Muscle layer of colon (tissue), 2 donors: ENCODE measurements around the gene APOC4.

Experiments used
- H3K27ac ChIP-seq: one replicate; pipeline ENCODE4 v1.7.0; 2013; ENCODE audit warnings: low read depth, mild to moderate bottlenecking, low read length, moderate library complexity
- H3K27me3 ChIP-seq, 2 donors: one replicate each; pipeline ENCODE4 v1.7.0; 2013; ENCODE audit warnings: low read length in 2 of 2, mild to moderate bottlenecking in 2 of 2; ENCODE audit not compliant: insufficient read depth in 2 of 2, control insufficient read depth in 1 of 2
- H3K36me3 ChIP-seq: one replicate; pipeline ENCODE4 v1.7.0; 2013; ENCODE audit warnings: mild to moderate bottlenecking, low read length; ENCODE audit not compliant: insufficient read depth
- H3K4me1 ChIP-seq: one replicate; pipeline ENCODE4 v1.7.0; 2013; ENCODE audit warnings: mild to moderate bottlenecking, low read length; ENCODE audit not compliant: insufficient read depth
- H3K4me3 ChIP-seq, 2 donors: one replicate each; pipeline ENCODE4 v1.7.0; 2013; ENCODE audit warnings: low read length in 2 of 2, low read depth in 1 of 2, mild to moderate bottlenecking in 1 of 2, moderate library complexity in 1 of 2
- H3K9ac ChIP-seq: one replicate; pipeline ENCODE4 v1.7.0; 2013; ENCODE audit warnings: low read length
- H3K9me3 ChIP-seq: one replicate; pipeline ENCODE4 v1.7.0; 2013; ENCODE audit warnings: mild to moderate bottlenecking, low read length
- donor health status: abdominal sarcoma.
- donor health status: Adenocarcinoma of cecum.

The APOC4 gene, protein sequence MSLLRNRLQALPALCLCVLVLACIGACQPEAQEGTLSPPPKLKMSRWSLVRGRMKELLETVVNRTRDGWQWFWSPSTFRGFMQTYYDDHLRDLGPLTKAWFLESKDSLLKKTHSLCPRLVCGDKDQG

DNA sequence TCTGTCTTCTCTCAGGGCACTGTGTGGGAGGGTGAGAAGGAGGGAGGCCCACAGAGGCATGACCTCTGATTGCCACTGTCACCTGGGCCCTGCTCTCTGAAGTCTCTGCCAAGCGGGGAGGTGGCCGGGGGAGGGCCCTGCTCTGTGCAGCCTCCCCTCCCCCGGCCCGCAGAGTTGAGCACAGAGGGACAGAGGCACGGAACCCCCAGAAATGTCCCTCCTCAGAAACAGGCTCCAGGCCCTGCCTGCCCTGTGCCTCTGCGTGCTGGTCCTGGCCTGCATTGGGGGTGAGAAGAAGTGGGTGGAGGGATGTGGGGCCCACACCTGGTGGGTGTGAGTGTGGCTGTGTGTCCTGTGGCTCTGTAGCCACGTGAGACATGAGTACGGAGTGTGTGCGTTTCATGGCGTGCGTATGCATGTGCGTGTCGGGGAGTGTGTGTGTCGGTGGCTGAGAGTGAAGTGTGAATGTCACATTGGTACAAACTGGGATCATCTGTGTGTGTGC is at the start of gene APOC4:
Gene APOC4, plus strand, starts transcription at position 171 of the 505 bp plus-strand sequence. Its CDS starts 41 bp downstream, at position 212.
- Histone ChIP-seq H3K9me3 (no peaks in the 10 kb centered on the region), H3K27me3 (no peaks in the 10 kb centered on the region), H3K36me3 (no peaks in the 10 kb centered on the region), H3K9ac (no peak within 1 kb of the TSS), H3K4me1 (no peaks in the 10 kb centered on the region), H3K27ac (no peak within 1 kb of the TSS), H3K4me3 (no peak within 1 kb of the TSS)

DNA sequence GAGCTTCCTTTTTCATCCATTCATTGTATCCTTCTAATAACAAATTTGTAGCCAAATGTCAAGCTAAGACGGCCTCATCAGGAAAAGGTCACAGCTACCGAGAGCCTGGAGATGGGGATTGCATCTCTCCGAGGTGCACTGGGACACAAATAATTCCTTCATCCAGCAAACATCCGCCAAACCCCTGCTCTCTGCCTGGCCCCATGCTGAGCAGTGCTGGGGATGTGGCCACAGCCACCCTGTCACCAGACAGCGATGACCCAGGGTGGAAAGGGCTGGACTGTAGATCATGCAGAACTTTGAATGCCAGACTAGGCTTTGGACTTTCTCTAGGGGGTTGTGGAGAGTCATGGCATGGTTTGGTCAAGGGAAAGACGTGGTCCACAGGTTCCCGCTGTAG is 49.1 kb upstream of the APOC4 start:
- Histone ChIP-seq H3K4me1 (peaks cover 22% of the 10 kb centered on the region), H3K4me3 (no peak overlapping the region), H3K36me3 (peaks cover 47% of the 10 kb centered on the region), H3K9me3 (no peaks in the 10 kb centered on the region), H3K9ac (no peak overlapping the region), H3K27me3 (no peaks in the 10 kb centered on the region), H3K27ac (no peak overlapping the region)

DNA sequence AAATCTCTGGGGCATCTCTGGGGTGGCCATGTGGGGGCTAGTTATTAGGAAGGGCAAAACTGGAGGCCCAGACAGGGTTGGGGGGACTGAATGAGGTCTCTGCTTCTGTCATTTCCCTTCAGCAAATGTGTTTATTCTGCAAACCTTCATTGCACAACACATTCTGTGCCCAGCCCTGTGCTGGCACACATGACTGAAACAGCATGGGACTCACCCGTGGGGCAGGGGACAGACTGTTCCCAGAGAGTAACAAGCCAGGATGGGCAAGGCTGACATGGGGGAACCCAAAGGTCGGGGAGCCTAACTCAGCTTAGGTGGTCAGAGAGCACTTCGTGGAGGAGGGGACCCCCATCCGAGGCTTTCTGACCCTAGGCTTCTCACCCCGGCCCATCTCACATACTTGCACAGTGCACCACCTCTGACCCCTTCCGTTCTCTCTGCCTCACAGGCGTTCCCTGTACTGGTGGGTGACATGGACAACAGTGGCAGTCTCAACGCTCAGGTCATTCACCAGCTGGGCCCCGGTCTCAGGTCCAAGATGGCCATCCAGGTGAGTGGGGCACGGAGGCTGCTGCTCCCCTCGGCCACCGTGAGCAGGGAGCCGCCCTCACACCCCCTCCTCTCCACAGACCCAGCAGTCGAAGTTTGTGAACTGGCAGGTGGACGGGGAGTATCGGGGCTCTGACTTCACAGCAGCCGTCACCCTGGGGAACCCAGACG is 48.5 kb upstream of the APOC4 start:
- Histone ChIP-seq H3K36me3 (peaks cover 44% of the 10 kb centered on the region), H3K4me3 (no peak overlapping the region), H3K9ac (no peak overlapping the region), H3K9me3 (no peaks in the 10 kb centered on the region), H3K4me1 (peaks cover 22% of the 10 kb centered on the region), H3K27me3 (no peaks in the 10 kb centered on the region), H3K27ac (no peak overlapping the region)

DNA sequence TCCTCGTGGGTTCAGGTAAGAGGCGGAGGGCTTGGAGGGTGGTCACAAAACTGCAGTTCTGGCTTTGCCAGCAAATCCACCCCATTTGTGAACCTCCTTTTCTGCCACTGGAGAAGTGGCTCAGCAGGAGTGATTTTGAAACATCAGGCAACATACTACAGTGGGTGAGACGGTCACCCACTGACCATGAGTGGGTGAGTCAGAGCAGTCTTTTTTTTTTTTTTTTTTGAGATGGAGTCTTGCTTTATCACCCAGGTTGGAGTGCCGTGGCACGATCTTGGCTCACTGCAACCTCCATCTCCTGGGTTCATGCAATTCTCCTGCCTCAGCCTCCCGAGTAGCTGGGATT is 48.0 kb upstream of the APOC4 start:
- Histone ChIP-seq H3K9me3 (no peaks in the 10 kb centered on the region), H3K4me1 (peaks cover 22% of the 10 kb centered on the region), H3K4me3 (no peak overlapping the region), H3K27ac (no peak overlapping the region), H3K27me3 (no peaks in the 10 kb centered on the region), H3K36me3 (peaks cover 44% of the 10 kb centered on the region), H3K9ac (no peak overlapping the region)

DNA sequence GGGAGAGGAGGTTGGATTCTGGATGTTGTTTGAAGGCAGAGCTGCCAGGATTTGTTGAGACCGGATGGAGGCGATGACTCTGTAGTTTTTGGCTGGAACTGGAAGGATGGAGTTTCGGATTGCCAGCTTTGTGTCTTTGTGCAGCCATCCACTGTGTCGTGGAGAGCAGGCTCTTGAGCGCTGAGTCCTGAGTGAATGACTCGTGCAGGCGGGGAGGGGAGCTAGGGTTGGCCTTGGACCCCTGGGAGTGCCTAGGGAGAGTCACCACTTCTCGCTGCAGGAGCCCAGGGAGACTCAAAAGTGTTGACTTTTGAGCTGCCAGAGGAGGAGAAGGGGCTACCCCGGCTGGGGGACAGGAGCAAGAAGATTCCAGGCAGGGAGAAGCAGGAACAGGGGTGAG is 47.1 kb upstream of the APOC4 start:
- Histone ChIP-seq H3K36me3 (peaks cover 46% of the 10 kb centered on the region), H3K4me3 (no peak overlapping the region)

DNA sequence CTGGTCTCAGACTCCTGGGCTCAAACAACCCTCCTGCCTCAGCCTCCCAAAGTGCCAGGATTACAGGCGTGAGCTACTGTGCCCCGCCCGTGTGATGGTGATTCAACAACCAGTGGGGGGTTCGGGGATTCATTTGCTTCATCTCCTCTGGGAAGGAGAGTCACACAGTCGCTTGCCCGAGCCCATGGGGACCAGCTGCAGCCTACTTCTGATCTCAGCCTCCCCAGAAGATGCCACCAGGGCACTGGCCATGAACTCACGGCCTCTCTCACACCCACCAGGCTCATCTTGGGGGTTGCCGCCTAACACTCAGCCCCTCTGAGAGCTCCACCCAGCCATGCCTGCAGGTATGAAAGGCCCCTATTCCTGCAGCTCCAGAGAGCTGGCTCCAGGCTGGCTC is 44.2 kb upstream of the APOC4 start:
- no peak overlapping the region for H3K27ac ChIP-seq
- H3K9me3 ChIP-seq, result no peaks in the 10 kb centered on the region
- peaks cover 65% of the 10 kb centered on the region for H3K36me3 ChIP-seq
- H3K9ac ChIP-seq, result no peak overlapping the region
- H3K27me3 ChIP-seq, result no peaks in the 10 kb centered on the region
- no peak overlapping the region for H3K4me3 ChIP-seq
- peaks cover under 1% of the 10 kb centered on the region for H3K4me1 ChIP-seq

More for the DNA sequence above, 47.1 kb upstream of the APOC4 start:
- peaks cover 15% of the 10 kb centered on the region for H3K4me1 ChIP-seq
- no peak overlapping the region for H3K27ac ChIP-seq
- H3K9ac ChIP-seq, result no peak overlapping the region
- no peaks in the 10 kb centered on the region for H3K27me3 ChIP-seq
- H3K9me3 ChIP-seq, result no peaks in the 10 kb centered on the region

DNA sequence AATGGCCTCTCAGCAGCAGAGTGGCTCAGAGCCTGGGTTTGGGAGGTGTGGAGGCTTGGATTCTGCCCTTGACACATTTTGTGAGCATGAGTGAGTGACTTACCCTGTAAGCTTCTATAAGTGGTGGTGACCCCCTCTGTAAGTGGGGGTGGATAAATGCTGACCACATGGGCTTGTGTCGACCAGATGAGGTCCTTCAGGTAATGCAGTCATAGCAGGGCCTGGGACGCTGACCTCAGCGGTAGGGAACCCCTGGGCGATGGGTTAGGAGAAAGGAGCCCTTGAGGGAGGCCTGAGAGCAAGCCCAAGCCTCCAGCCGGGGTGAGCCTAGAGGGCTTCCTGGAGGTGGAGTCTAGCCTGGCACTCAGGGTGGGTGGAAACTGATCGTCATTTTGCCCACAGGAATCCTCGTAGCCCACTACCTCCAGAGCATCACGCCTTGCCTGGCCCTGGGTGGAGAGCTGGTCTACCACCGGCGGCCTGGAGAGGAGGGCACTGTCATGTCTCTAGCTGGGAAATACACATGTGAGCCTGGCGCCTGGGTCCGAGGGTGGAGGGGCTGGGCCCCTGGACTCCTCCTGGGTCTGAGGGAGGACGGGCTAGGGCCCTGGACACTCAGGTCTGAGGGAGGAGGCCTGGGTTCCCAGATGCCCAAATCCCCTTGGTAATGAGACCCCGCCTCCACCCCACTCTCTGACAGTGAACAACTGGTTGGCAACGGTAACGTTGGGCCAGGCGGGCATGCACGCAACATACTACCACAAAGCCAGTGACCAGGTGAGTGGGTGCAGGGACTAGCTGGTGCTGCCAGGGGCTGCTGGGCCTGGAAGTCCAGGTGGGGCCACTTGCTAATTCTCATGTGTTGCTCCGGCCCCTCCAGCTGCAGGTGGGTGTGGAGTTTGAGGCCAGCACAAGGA is 41.5 kb upstream of the APOC4 start:
- Histone ChIP-seq H3K4me1 (peaks cover 7% of the 10 kb centered on the region), H3K27me3 (peaks cover under 1 to 10% of the 10 kb centered on the region in 2 donors), H3K27ac (no peak overlapping the region), H3K4me3 (no peak overlapping the region), H3K36me3 (peaks cover 45% of the 10 kb centered on the region), H3K9ac (no peak overlapping the region), H3K9me3 (no peaks in the 10 kb centered on the region)

DNA sequence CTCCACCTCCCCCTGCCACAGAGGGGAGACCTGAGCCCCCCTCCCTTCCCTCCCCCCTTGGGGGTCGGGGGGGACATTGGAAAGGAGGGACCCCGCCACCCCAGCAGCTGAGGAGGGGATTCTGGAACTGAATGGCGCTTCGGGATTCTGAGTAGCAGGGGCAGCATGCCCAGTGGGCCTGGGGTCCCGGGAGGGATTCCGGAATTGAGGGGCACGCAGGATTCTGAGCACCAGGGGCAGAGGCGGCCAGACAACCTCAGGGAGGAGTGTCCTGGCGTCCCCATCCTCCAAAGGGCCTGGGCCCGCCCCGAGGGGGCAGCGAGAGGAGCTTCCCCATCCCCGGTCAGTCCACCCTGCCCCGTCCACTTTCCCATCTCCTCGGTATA is 38.8 kb upstream of the APOC4 start:
- Histone ChIP-seq H3K27ac (no peak overlapping the region), H3K4me1 (peaks cover 7% of the 10 kb centered on the region), H3K27me3 (peaks cover 5 to 29% of the 10 kb centered on the region in 2 donors), H3K36me3 (peaks cover 26% of the 10 kb centered on the region), H3K4me3 (no peak overlapping the region), H3K9me3 (no peaks in the 10 kb centered on the region), H3K9ac (no peak overlapping the region)

DNA sequence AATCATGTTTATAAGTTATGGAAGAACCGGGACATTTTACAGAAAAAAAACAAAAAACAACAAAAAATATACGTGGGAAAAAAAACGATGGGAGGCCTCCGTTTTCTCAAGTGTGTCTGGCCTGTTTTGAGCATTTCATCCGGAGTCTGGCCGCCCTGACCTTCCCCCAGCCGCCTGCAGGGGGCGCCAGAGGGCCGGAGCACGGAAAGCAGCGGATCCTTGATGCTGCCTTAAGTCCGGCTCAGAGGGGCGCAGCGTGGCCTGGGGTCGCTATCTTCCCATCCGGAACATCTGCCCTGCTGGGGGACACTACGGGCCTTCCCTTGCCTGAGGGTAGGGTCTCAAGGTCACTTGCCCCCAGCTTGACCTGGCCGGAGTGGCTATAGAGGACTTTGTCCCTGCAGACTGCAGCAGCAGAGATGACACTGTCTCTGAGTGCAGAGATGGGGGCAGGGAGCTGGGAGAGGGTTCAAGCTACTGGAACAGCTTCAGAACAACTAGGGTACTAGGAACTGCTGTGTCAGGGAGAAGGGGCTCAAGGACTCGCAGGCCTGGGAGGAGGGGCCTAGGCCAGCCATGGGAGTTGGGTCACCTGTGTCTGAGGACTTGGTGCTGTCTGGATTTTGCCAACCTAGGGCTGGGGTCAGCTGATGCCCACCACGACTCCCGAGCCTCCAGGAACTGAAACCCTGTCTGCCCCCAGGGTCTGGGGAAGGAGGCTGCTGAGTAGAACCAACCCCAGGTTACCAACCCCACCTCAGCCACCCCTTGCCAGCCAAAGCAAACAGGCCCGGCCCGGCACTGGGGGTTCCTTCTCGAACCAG is 38.2 kb upstream of the APOC4 start:
- no peak overlapping the region for H3K27ac ChIP-seq
- no peak overlapping the region for H3K9ac ChIP-seq

DNA sequence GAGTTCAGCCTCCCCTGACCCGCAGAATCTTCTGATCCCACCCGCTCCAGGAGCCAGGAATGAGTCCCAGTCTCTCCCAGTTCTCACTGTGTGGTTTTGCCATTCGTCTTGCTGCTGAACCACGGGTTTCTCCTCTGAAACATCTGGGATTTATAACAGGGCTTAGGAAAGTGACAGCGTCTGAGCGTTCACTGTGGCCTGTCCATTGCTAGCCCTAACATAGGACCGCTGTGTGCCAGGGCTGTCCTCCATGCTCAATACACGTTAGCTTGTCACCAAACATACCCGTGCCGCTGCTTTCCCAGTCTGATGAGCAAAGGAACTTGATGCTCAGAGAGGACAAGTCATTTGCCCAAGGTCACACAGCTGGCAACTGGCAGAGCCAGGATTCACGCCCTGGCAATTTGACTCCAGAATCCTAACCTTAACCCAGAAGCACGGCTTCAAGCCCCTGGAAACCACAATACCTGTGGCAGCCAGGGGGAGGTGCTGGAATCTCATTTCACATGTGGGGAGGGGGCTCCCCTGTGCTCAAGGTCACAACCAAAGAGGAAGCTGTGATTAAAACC is 37.5 kb upstream of the APOC4 start:
- Histone ChIP-seq H3K27me3 (peaks cover 5 to 29% of the 10 kb centered on the region in 2 donors), H3K9ac (no peak overlapping the region), H3K36me3 (peaks cover 26% of the 10 kb centered on the region), H3K4me1 (peaks cover 7% of the 10 kb centered on the region), H3K27ac (no peak overlapping the region), H3K9me3 (no peaks in the 10 kb centered on the region), H3K4me3 (no peak overlapping the region)

More for the DNA sequence above, 38.2 kb upstream of the APOC4 start:
- Histone ChIP-seq H3K4me1 (peaks cover 7% of the 10 kb centered on the region), H3K4me3 (no peak overlapping the region), H3K27me3 (peaks cover 5 to 29% of the 10 kb centered on the region in 2 donors), H3K9me3 (no peaks in the 10 kb centered on the region), H3K36me3 (peaks cover 26% of the 10 kb centered on the region)
